ENCODE results near the gene LIN37. TPM values are rescaled to one million over a fixed set of nuclear protein-coding genes. Genes with fewer than 3 reads are reported as not detected.

The LIN37 gene
- total and polyA plus RNA-seq, 2 of the 13 experiments (the other 11 are each of a cell fraction or from before 2014, with no cell fraction given) = 6.3 to 8.7 TPM

- TF ChIP-seq TRAFD1 (CRISPR knock-in tag; IDR thresholded peaks at IDR 0.05; ENCODE audit: borderline replicate concordance) (0 out of 2 replicates have a peak, but pooled peaks have one; percentile 43), ZNF136 (CRISPR knock-in tag; IDR thresholded peaks at IDR 0.05; ENCODE audit: low read depth) (no peak), CENPX (CRISPR knock-in tag; IDR thresholded peaks at IDR 0.05) (no peak), KDM4B (CRISPR knock-in tag; IDR thresholded peaks at IDR 0.05) (no peak), NFAT5 (CRISPR knock-in tag; IDR thresholded peaks at IDR 0.05) (0 out of 2 replicates have a peak, but pooled peaks have one; percentile 65), ZNF569 (CRISPR knock-in tag; IDR thresholded peaks at IDR 0.05; ENCODE audit: borderline replicate concordance) (no peak), SNRNP70 (IDR thresholded peaks at IDR 0.05; ENCODE audit: low read depth, low read length) (no peak), HES4 (CRISPR knock-in tag; IDR thresholded peaks at IDR 0.05; ENCODE audit: borderline replicate concordance) (no peak; the same call in 1 of the 2 replicates), SNAPC4 (CRISPR knock-in tag; IDR thresholded peaks at IDR 0.05) (no peak), ZBTB38 (CRISPR knock-in tag; IDR thresholded peaks at IDR 0.05) (no peak; the same call in 1 of the 2 replicates), ZNF468 (CRISPR knock-in tag; IDR thresholded peaks at IDR 0.05) (no peak), YY1 (IDR thresholded peaks at IDR 0.05; ENCODE audit: insufficient read depth, insufficient replicate concordance, low read depth, low read length) (peak; percentile 82)
Observed at GRCh38 chr19:35757749-35758608, 9.6 kb downstream of the LIN37 start, which contains the start of gene PROSER3 (continued).
